IMR-90 (cell line): ENCODE data around the gene STEAP4. TPM values are rescaled to one million over a fixed set of nuclear protein-coding genes. Genes with fewer than 3 reads are reported as not detected.

Experiments
- ATAC-seq: fragments of 200-7000 bp; cut with Tn5 transposase; 2 replicates; pipeline ENCODE4 v1.9.1; 2020; ENCODE audit warnings: low read depth, mild to moderate bottlenecking, moderate library complexity
- BruUV-seq: library from RNA; stranded (reverse); fragments of 400-500 nt; replicated peaks from 2 replicates; lab custom pipeline; 2021; lab: Mats Ljungman, UMichigan
- CTCF ChIA-PET: fragments of 300-600 bp; formaldehyde crosslinking; extraction: SDS; loops from one replicate; lab custom pipeline; 2021; ENCODE audit warnings: antibody characterized with exemption; lab: Yijun Ruan, JAX
- POLR2A ChIA-PET: fragments of 300-600 bp; sonication (Branson Sonifier 250); formaldehyde crosslinking; loops from one replicate; lab custom pipeline; 2022; ENCODE audit warnings: antibody characterized with exemption; ENCODE audit not compliant: unreplicated experiment; lab: Charles Lee
- DNase-seq: peaks from one replicate; pipeline ENCODE4 v3.0.0; 2013
- H2AFZ ChIP-seq: replicated peaks from 2 replicates; pipeline ENCODE3; 2013; ENCODE audit warnings: low read length, mild to moderate bottlenecking; ENCODE audit not compliant: poor library complexity
- H2AK5ac ChIP-seq: 2 replicates; pipeline ENCODE4 v1.6.1; 2013; ENCODE audit warnings: low read depth, low read length, inconsistent platforms
- H2AK9ac ChIP-seq: replicated peaks from 2 replicates; pipeline ENCODE3; 2013; ENCODE audit warnings: mild to moderate bottlenecking, low read depth, low read length, moderate library complexity; ENCODE audit not compliant: poor library complexity
- H2BK120ac ChIP-seq: 2 replicates; pipeline ENCODE4 v1.6.1; 2013; ENCODE audit warnings: low read depth, low read length, inconsistent platforms
- H2BK15ac ChIP-seq: 3 replicates; pipeline ENCODE4 v1.6.1; 2013; ENCODE audit warnings: low read depth, low read length, inconsistent platforms
- H2BK20ac ChIP-seq: 2 replicates; pipeline ENCODE4 v1.6.1; 2013; ENCODE audit warnings: low read depth, mild to moderate bottlenecking, inconsistent platforms, low read length, moderate library complexity
- H2BK5ac ChIP-seq: 2 replicates; pipeline ENCODE4 v1.6.1; 2013; ENCODE audit warnings: mild to moderate bottlenecking, low read depth, low read length, inconsistent platforms; ENCODE audit not compliant: poor library complexity, severe bottlenecking
- H3K14ac ChIP-seq: replicated peaks from 2 replicates; pipeline ENCODE4 v1.6.1; 2013; ENCODE audit warnings: low read depth, low read length, inconsistent platforms
- H3K18ac ChIP-seq: 2 replicates; pipeline ENCODE4 v1.6.1; 2013; ENCODE audit warnings: low read depth, low read length, control low read depth
- H3K23ac ChIP-seq: 2 replicates; pipeline ENCODE4 v1.6.1; 2013; ENCODE audit warnings: low read depth, low read length, inconsistent platforms
- H3K27ac ChIP-seq: 2 replicates; pipeline ENCODE4 v1.5.1; 2013; ENCODE audit warnings: mild to moderate bottlenecking, control low read depth, low read length; ENCODE audit not compliant: insufficient read depth
- H3K27me3 ChIP-seq: 2 replicates; pipeline ENCODE4 v1.6.1; 2013; ENCODE audit warnings: low read length; ENCODE audit not compliant: control insufficient read depth, insufficient read depth
- H3K36me3 ChIP-seq: 2 replicates; pipeline ENCODE4 v1.6.1; 2013; ENCODE audit warnings: low read length, mixed read lengths; ENCODE audit not compliant: control insufficient read depth, insufficient read depth
- H3K4ac ChIP-seq: 2 replicates; pipeline ENCODE4 v1.6.1; 2013; ENCODE audit warnings: low read depth, low read length, inconsistent platforms
- H3K4me1 ChIP-seq: 2 replicates; pipeline ENCODE4 v1.6.1; 2013; ENCODE audit warnings: low read length, mixed read lengths; ENCODE audit not compliant: control insufficient read depth, insufficient read depth
- H3K4me2 ChIP-seq: 2 replicates; pipeline ENCODE4 v1.6.1; 2013; ENCODE audit warnings: low read depth, mild to moderate bottlenecking, control low read depth, low read length, moderate library complexity
- H3K4me3 ChIP-seq: 2 replicates; pipeline ENCODE4 v1.5.1; 2013; ENCODE audit warnings: low read depth, mild to moderate bottlenecking, control low read depth, low read length, moderate library complexity; ENCODE audit not compliant: insufficient read depth
- H3K56ac ChIP-seq: 2 replicates; pipeline ENCODE4 v1.6.1; 2013; ENCODE audit warnings: low read length, inconsistent platforms; ENCODE audit not compliant: insufficient read depth; ENCODE audit errors: extremely low read depth
- H3K79me1 ChIP-seq, 2 experiments: 2 replicates each; pipeline ENCODE4 v1.6.1; 2013; ENCODE audit warnings: low read length in 2 of 2, inconsistent platforms in 1 of 2, low read depth in 1 of 2
- H3K9ac ChIP-seq: 2 replicates; pipeline ENCODE4 v1.6.1; 2013; ENCODE audit warnings: low read depth, low read length, control low read depth
- H3K9me1 ChIP-seq: 2 replicates; pipeline ENCODE4 v1.6.1; 2013; ENCODE audit warnings: low read length, inconsistent platforms; ENCODE audit not compliant: insufficient read depth
- H3K9me3 ChIP-seq: 2 replicates; pipeline ENCODE4 v1.6.1; 2013; ENCODE audit warnings: low read length; ENCODE audit not compliant: control insufficient read depth, insufficient read depth
- H4K20me1 ChIP-seq: 2 replicates; pipeline ENCODE4 v1.6.1; 2013; ENCODE audit warnings: low read length, inconsistent platforms; ENCODE audit not compliant: insufficient read depth
- H4K5ac ChIP-seq: 2 replicates; pipeline ENCODE4 v1.6.1; 2013; ENCODE audit warnings: mild to moderate bottlenecking, low read depth, low read length, control low read depth
- H4K8ac ChIP-seq, 2 experiments: 2 replicates each; pipeline ENCODE4 v1.6.1; 2013; ENCODE audit warnings: low read depth in 2 of 2, low read length in 2 of 2, control low read depth in 1 of 2, inconsistent platforms in 1 of 2
- H4K91ac ChIP-seq: 2 replicates; pipeline ENCODE4 v1.6.1; 2013; ENCODE audit warnings: low read depth, low read length, inconsistent platforms; ENCODE audit not compliant: insufficient read depth
- BHLHE40 ChIP-seq: fragments of 150-350 bp; IDR thresholded peaks from 2 replicates; pipeline ENCODE4 v1.6.1; 2016; ENCODE audit warnings: mild to moderate bottlenecking, low read depth, low read length
- CHD1 ChIP-seq: IDR thresholded peaks from 2 replicates; pipeline ENCODE4 v1.6.1; 2012; ENCODE audit warnings: low read depth, low read length, improper control_type of control experiment
- FOS ChIP-seq: fragments of 150-350 bp; IDR thresholded peaks from 2 replicates; pipeline ENCODE4 v1.6.1; 2016; ENCODE audit warnings: low read depth, low read length
- MAFK ChIP-seq: IDR thresholded peaks from 2 replicates; pipeline ENCODE4 v1.6.1; 2012; ENCODE audit warnings: low read depth, low read length, improper control_type of control experiment
- MAZ ChIP-seq: IDR thresholded peaks from 2 replicates; pipeline ENCODE4 v1.6.1; 2012; ENCODE audit warnings: low read depth, mild to moderate bottlenecking, low read length, improper control_type of control experiment, moderate library complexity, borderline replicate concordance
- MXI1 ChIP-seq: IDR thresholded peaks from 2 replicates; pipeline ENCODE4 v1.6.1; 2012; ENCODE audit warnings: low read depth, mild to moderate bottlenecking, low read length, moderate library complexity, borderline replicate concordance
- NFE2L2 ChIP-seq: fragments of 150-350 bp; IDR thresholded peaks from 2 replicates; pipeline ENCODE4 v1.6.1; 2016; ENCODE audit warnings: low read depth, mild to moderate bottlenecking, low read length
- POLR2A ChIP-seq: IDR thresholded peaks from 2 replicates; pipeline ENCODE4 v1.6.1; 2012; ENCODE audit warnings: mild to moderate bottlenecking, low read depth, low read length
- RAD21 ChIP-seq: IDR thresholded peaks from 2 replicates; pipeline ENCODE4 v1.6.1; 2012; ENCODE audit warnings: low read length, improper control_type of control experiment
- RCOR1 ChIP-seq: IDR thresholded peaks from 2 replicates; pipeline ENCODE4 v1.6.1; 2012; ENCODE audit warnings: mild to moderate bottlenecking, low read length, improper control_type of control experiment; ENCODE audit not compliant: insufficient replicate concordance
- RFX5 ChIP-seq: IDR thresholded peaks from 2 replicates; pipeline ENCODE4 v1.8.0; 2012; ENCODE audit warnings: low read depth, mild to moderate bottlenecking, low read length, moderate library complexity
- SMC3 ChIP-seq: fragments of 150-350 bp; IDR thresholded peaks from 2 replicates; pipeline ENCODE4 v1.6.1; 2016; ENCODE audit warnings: low read depth, mild to moderate bottlenecking, antibody characterized with exemption, low read length, moderate library complexity
- WGBS, 2 experiments: methylation state at CpG; one replicate each; pipeline versions ENCODE4 v1.1.5 to v1.1.7; 2013; ENCODE audit warnings: missing lambda C conversion rate in 2 of 2; ENCODE audit not compliant: insufficient read length in 1 of 2; ENCODE audit errors: extremely low coverage in 2 of 2; 5-methylcytosine and 5-hydroxymethylcytosine counted together
- dilution Hi-C: fragments of 300-500 bp; cut with HindIII; formaldehyde crosslinking; loops from one replicate; pipeline ENCODE4 v1.14.3; 2018; ENCODE audit warnings: low sequenced_read_pairs; ENCODE audit not compliant: unreplicated experiment
- in situ Hi-C: fragments of 300-500 bp; cut with MboI; formaldehyde crosslinking; loops from 3 replicates; pipeline ENCODE4 v1.14.3; 2019; ENCODE audit warnings: low sequenced_read_pairs, inconsistent platforms, mixed read lengths
- intact Hi-C: fragments of 100-400 bp; cut with micrococcal nuclease; formaldehyde crosslinking; loops from 2 replicates; pipeline ENCODE4 v1.10.0; 2022
- polyA plus RNA-seq, 3 experiments: library from polyadenylated mRNA; depleted of rRNA; stranded (reverse); fragments of >200 nt; gene quantifications; 2 replicates each; pipeline ENCODE4 v1.2.3, GENCODE V29; 2012; ENCODE audit warnings: low replicate concordance in 1 of 3
- total RNA-seq: library from RNA; depleted of rRNA; stranded (reverse); fragments of >200 nt; gene quantifications from 2 replicates; pipeline ENCODE4 v1.2.3, GENCODE V29; 2012
- TF ChIP-seq, protein P1 (sequence below): fragments of 150-350 bp; IDR thresholded peaks from 2 replicates; pipeline ENCODE4 v1.6.1; 2017; ENCODE audit warnings: mild to moderate bottlenecking, antibody characterized with exemption, low read length, low read depth
- TF ChIP-seq, protein P2 (sequence below): fragments of 150-350 bp; IDR thresholded peaks from 2 replicates; pipeline ENCODE4 v1.6.1; 2016; ENCODE audit warnings: low read depth, mild to moderate bottlenecking, low read length, moderate library complexity, borderline replicate concordance
- TF ChIP-seq, protein P3 (sequence below): conservative IDR thresholded peaks from 2 replicates; pipeline ENCODE4 v1.5.1; 2012; ENCODE audit warnings: mild to moderate bottlenecking, low read depth, low read length, improper control_type of control experiment

STEAP4 gene
- total and polyA plus RNA-seq, 2 of the 4 experiments (the other 2 are of a cell fraction): not detected

DNA sequence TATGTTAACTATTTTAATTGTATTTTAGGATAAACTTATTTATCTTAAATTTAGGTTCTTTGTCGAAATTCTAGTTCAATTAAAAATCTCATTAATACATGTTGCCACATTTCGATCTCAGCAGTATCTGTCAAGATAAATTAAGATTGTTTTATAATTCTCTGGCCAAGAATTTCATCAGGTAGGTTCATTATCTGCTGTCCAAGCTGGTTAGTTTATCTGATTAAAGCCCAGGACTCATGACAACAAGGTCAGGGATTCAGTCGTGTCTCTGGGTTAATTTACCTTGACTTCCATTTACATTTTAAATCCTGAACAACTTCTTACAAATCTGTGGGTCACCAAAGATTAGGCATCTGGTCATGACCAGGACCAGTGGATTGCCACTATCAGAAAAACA is 7.6 kb downstream of the STEAP4 start:
- H3K56ac ChIP-seq: no peak overlapping the region
- intact Hi-C loops: no loop called here
- no peak overlapping the region for H2BK120ac ChIP-seq
- no peaks in the 10 kb centered on the region for H3K27me3 ChIP-seq
- WGBS, 2 experiments: no CpG with 5 or more reads among the region's 3 CpGs
- no peak overlapping the region for H3K4me2 ChIP-seq
- no peak overlapping the region for H2AK9ac ChIP-seq
- DNase-seq (no peak), ATAC-seq (no peak)
- no peak overlapping the region for H3K14ac ChIP-seq
- TF ChIP-seq MXI1 (no peak), BHLHE40 (no peak), POLR2A (no peak), MAFK (no peak), CHD1 (no peak), NFE2L2 (no peak), MAZ (no peak), SMC3 (no peak), RCOR1 (no peak), RAD21 (no peak), RFX5 (no peak), FOS (no peak)
- TF ChIP-seq, protein P1, sequence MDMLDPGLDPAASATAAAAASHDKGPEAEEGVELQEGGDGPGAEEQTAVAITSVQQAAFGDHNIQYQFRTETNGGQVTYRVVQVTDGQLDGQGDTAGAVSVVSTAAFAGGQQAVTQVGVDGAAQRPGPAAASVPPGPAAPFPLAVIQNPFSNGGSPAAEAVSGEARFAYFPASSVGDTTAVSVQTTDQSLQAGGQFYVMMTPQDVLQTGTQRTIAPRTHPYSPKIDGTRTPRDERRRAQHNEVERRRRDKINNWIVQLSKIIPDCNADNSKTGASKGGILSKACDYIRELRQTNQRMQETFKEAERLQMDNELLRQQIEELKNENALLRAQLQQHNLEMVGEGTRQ: no peak
- TF ChIP-seq, protein P2, sequence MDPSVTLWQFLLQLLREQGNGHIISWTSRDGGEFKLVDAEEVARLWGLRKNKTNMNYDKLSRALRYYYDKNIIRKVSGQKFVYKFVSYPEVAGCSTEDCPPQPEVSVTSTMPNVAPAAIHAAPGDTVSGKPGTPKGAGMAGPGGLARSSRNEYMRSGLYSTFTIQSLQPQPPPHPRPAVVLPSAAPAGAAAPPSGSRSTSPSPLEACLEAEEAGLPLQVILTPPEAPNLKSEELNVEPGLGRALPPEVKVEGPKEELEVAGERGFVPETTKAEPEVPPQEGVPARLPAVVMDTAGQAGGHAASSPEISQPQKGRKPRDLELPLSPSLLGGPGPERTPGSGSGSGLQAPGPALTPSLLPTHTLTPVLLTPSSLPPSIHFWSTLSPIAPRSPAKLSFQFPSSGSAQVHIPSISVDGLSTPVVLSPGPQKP: no peak
- TF ChIP-seq, protein P3, sequence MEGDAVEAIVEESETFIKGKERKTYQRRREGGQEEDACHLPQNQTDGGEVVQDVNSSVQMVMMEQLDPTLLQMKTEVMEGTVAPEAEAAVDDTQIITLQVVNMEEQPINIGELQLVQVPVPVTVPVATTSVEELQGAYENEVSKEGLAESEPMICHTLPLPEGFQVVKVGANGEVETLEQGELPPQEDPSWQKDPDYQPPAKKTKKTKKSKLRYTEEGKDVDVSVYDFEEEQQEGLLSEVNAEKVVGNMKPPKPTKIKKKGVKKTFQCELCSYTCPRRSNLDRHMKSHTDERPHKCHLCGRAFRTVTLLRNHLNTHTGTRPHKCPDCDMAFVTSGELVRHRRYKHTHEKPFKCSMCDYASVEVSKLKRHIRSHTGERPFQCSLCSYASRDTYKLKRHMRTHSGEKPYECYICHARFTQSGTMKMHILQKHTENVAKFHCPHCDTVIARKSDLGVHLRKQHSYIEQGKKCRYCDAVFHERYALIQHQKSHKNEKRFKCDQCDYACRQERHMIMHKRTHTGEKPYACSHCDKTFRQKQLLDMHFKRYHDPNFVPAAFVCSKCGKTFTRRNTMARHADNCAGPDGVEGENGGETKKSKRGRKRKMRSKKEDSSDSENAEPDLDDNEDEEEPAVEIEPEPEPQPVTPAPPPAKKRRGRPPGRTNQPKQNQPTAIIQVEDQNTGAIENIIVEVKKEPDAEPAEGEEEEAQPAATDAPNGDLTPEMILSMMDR: no peak
- ChIA-PET CTCF (no interaction called here), POLR2A (no interaction called here)
- dilution Hi-C loops: no loop called here
- no peak overlapping the region for H2BK15ac ChIP-seq
- no peaks in the 10 kb centered on the region for H3K9me3 ChIP-seq
- H4K20me1 ChIP-seq: no peaks in the 10 kb centered on the region
- in situ Hi-C loops: no loop called here
- H3K4ac ChIP-seq: no peak overlapping the region
- H3K27ac ChIP-seq: no peak overlapping the region
- H3K4me3 ChIP-seq: no peak overlapping the region
- H3K9ac ChIP-seq: no peak overlapping the region
- no peak overlapping the region for H3K18ac ChIP-seq
- no peak overlapping the region for H4K91ac ChIP-seq
- no TSS peak for BruUV-seq
- no peak overlapping the region for H4K5ac ChIP-seq
- no peak overlapping the region for H2BK5ac ChIP-seq
- no peak overlapping the region for H4K8ac ChIP-seq
- no peaks in the 10 kb centered on the region for H3K36me3 ChIP-seq
- no peaks in the 10 kb centered on the region for H3K9me1 ChIP-seq
- H3K4me1 ChIP-seq: no peaks in the 10 kb centered on the region
- H2AK5ac ChIP-seq: no peak overlapping the region
- H3K23ac ChIP-seq: no peak overlapping the region
- no peaks in the 10 kb centered on the region for H3K79me1 ChIP-seq
- no peak overlapping the region for H2AFZ ChIP-seq
- H2BK20ac ChIP-seq: no peak overlapping the region
